MM.1S (cell line): ENCODE results near the gene PNPLA3.

ENCODE experiments used
- DNase-seq: peaks from one replicate; pipeline ENCODE4 v3.0.0-alpha.2; 2015
- H2AFZ ChIP-seq: fragments of 300-600 bp; sonication (generic); 2 replicates; pipeline ENCODE4 v1.6.0; 2016; ENCODE audit warnings: antibody characterized with exemption, low read length
- H3F3A ChIP-seq: fragments of 300-600 bp; sonication (generic); 2 replicates; pipeline ENCODE4 v1.6.1; 2016; ENCODE audit warnings: mild to moderate bottlenecking, antibody characterized with exemption, low read length, moderate library complexity, mixed read lengths; ENCODE audit not compliant: insufficient read depth
- H3K27ac ChIP-seq: fragments of 300-600 bp; sonication (generic); 2 replicates; pipeline ENCODE4 v1.5.1; 2016; ENCODE audit warnings: mild to moderate bottlenecking, low read length
- H3K27me3 ChIP-seq: fragments of 300-600 bp; sonication (generic); replicated peaks from 2 replicates; pipeline ENCODE4 v1.6.0; 2016; ENCODE audit warnings: low read length; ENCODE audit not compliant: insufficient read depth
- H3K36me3 ChIP-seq: fragments of 300-600 bp; sonication (generic); replicated peaks from 2 replicates; pipeline ENCODE4 v1.6.1; 2016; ENCODE audit warnings: mild to moderate bottlenecking, low read length, mixed read lengths; ENCODE audit not compliant: insufficient read depth
- H3K4me1 ChIP-seq: fragments of 300-600 bp; sonication (generic); 2 replicates; pipeline ENCODE4 v1.6.1; 2016; ENCODE audit warnings: low read length, mixed read lengths
- H3K4me2 ChIP-seq: fragments of 300-600 bp; sonication (generic); 2 replicates; pipeline ENCODE4 v1.6.0; 2016; ENCODE audit warnings: low read depth, low read length
- H3K4me3 ChIP-seq: fragments of 300-600 bp; sonication (generic); 2 replicates; pipeline ENCODE4 v1.5.1; 2016; ENCODE audit warnings: low read length, mixed read lengths
- H3K79me2 ChIP-seq: fragments of 300-600 bp; sonication (generic); 2 replicates; pipeline ENCODE4 v1.6.1; 2016; ENCODE audit warnings: mixed run types, low read length, mixed read lengths
- H3K9ac ChIP-seq: fragments of 300-600 bp; sonication (generic); 2 replicates; pipeline ENCODE4 v1.6.1; 2016; ENCODE audit warnings: low read length, mixed read lengths
- H3K9me2 ChIP-seq: fragments of 300-600 bp; sonication (generic); replicated peaks from 2 replicates; pipeline ENCODE4 v1.6.1; 2016; ENCODE audit warnings: mild to moderate bottlenecking, low read length, mixed read lengths; ENCODE audit not compliant: insufficient read depth
- H3K9me3 ChIP-seq: fragments of 300-600 bp; sonication (generic); replicated peaks from 2 replicates; pipeline ENCODE4 v1.6.1; 2016; ENCODE audit warnings: mild to moderate bottlenecking, low read length, mixed read lengths; ENCODE audit not compliant: insufficient read depth
- H4K20me1 ChIP-seq: fragments of 300-600 bp; sonication (generic); 2 replicates; pipeline ENCODE4 v1.6.1; 2016; ENCODE audit warnings: mild to moderate bottlenecking, low read length, moderate library complexity, mixed read lengths; ENCODE audit not compliant: insufficient read depth
- EZH2 ChIP-seq: fragments of 300-600 bp; sonication (generic); optimal IDR thresholded peaks from 2 replicates; pipeline ENCODE3; 2017; ENCODE audit warnings: low read depth, mild to moderate bottlenecking, antibody characterized with exemption, low read length, mixed read lengths
- EZH2phosphoT487 ChIP-seq: fragments of 300-600 bp; sonication (generic); IDR thresholded peaks from 2 replicates; pipeline ENCODE4 v1.6.1; 2018; ENCODE audit warnings: antibody characterized with exemption, low read length
- TF ChIP-seq, protein P1 (sequence below): fragments of 300-600 bp; sonication (generic); IDR thresholded peaks from 2 replicates; pipeline ENCODE4 v1.5.1; 2016; ENCODE audit warnings: antibody characterized with exemption, low read length, mixed read lengths

Gene PNPLA3

DNA sequence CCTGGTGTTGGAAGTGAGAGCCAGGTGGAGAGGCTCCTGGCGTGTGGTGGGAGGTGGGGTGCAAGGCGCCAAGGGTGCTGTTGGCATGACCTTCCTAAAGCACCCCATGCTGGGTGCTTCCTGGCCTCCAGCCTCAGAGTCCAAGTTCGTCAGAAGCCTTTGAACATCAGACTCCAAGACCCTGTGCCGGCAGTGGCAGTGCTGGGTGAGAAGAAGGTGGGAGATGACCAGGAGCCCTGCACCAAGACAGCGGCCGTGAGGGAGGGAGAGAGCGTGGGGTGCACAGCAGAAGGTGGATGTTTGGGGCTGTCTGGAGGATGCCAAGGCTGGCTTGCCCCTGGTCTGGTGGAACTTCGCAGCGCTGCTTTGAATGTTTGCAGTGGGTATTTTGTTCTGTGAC lies 70.8 kb downstream of the PNPLA3 start:
- H3K9ac ChIP-seq: no peak overlapping the region
- H3K9me3 ChIP-seq: no peaks in the 10 kb centered on the region
- H3K36me3 ChIP-seq: no peaks in the 10 kb centered on the region
- H3K4me3 ChIP-seq: no peak overlapping the region
- TF ChIP-seq, protein P1, sequence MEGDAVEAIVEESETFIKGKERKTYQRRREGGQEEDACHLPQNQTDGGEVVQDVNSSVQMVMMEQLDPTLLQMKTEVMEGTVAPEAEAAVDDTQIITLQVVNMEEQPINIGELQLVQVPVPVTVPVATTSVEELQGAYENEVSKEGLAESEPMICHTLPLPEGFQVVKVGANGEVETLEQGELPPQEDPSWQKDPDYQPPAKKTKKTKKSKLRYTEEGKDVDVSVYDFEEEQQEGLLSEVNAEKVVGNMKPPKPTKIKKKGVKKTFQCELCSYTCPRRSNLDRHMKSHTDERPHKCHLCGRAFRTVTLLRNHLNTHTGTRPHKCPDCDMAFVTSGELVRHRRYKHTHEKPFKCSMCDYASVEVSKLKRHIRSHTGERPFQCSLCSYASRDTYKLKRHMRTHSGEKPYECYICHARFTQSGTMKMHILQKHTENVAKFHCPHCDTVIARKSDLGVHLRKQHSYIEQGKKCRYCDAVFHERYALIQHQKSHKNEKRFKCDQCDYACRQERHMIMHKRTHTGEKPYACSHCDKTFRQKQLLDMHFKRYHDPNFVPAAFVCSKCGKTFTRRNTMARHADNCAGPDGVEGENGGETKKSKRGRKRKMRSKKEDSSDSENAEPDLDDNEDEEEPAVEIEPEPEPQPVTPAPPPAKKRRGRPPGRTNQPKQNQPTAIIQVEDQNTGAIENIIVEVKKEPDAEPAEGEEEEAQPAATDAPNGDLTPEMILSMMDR: no peak
- no peak for TF ChIP-seq EZH2phosphoT487
- no peak for TF ChIP-seq EZH2
- no peaks in the 10 kb centered on the region for H3K9me2 ChIP-seq
- H3K27ac ChIP-seq: no peak overlapping the region
- H3K79me2 ChIP-seq: no peaks in the 10 kb centered on the region
- no peaks in the 10 kb centered on the region for H3F3A ChIP-seq
- H3K4me1 ChIP-seq: no peaks in the 10 kb centered on the region
- no peaks in the 10 kb centered on the region for H3K27me3 ChIP-seq
- no peak overlapping the region for H3K4me2 ChIP-seq
- no peaks in the 10 kb centered on the region for H4K20me1 ChIP-seq
- no peak for DNase-seq
- no peak overlapping the region for H2AFZ ChIP-seq

DNA sequence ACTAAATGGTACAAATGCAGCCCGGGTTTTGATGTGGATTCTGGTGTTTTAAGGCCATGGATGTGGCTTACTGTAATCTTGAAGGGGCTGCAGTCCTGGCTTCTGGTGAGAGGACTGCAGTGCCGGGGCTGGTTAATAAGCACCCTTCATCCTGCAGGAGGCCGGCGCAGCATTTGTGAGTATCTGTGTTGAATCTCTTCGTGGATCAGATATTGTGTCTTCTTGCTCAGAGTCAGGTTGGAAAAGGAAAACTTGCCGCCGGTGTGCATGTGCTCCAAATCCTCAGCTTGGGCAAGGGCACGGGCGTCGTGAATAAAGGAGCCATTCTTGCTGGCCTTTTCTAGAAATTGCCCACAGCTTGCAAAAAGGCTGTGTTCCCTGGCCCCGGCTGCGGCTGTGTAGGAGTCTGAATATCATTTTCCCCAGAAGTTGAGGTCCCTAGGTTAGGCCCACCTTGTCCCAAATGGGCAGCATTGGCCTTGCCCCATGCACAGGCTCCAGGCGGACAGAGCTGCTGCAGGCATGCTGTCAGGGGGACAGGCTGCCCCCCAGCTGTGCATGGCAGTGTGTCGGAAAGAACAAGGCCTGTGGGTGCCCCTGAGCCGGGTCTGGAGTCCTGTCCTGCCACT lies 71.6 kb downstream of the PNPLA3 start:
- no peak for DNase-seq
- peak overlapping the region; percentile 89 for H3K4me2 ChIP-seq
- H3K4me3 ChIP-seq: peak overlapping the region; percentile 75
- TF ChIP-seq, protein P1: no peak
- TF ChIP-seq EZH2phosphoT487: no peak
- no peaks in the 10 kb centered on the region for H3K27me3 ChIP-seq
- no peaks in the 10 kb centered on the region for H3K79me2 ChIP-seq
- H3F3A ChIP-seq: no peaks in the 10 kb centered on the region
- H3K9me3 ChIP-seq: no peaks in the 10 kb centered on the region
- H2AFZ ChIP-seq: peak overlapping the region; percentile 82; the same call in 1 of the 2 replicates
- no peaks in the 10 kb centered on the region for H3K4me1 ChIP-seq
- peak overlapping the region; percentile 44; the same call in 1 of the 2 replicates for H3K9ac ChIP-seq
- no peaks in the 10 kb centered on the region for H3K9me2 ChIP-seq
- H3K27ac ChIP-seq: no peak overlapping the region
- H3K36me3 ChIP-seq: no peaks in the 10 kb centered on the region
- no peaks in the 10 kb centered on the region for H4K20me1 ChIP-seq

DNA sequence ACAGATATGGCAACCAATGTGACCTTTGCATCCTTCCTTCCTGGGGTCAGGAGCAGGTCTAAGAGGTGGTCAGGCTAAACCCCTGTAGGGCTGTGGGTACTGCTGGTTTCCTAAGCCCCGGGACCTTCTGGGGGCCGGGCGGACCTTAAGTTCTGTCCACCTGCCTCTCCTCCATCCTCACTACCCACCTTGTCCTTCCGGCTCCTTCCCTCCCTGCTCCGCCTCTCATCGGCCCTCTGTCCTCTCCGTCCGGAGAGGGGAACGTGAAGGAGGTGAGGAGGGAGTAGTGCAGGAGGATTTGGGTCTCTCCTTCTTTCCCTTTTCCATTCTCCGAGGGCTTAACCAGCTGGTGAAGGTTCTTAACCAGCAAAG lies 72.2 kb downstream of the PNPLA3 start:
- no peaks in the 10 kb centered on the region for H3F3A ChIP-seq
- no peak for TF ChIP-seq EZH2
- TF ChIP-seq, protein P1: no peak
- TF ChIP-seq EZH2phosphoT487: no peak
- no peak overlapping the region for H3K27ac ChIP-seq
- no peaks in the 10 kb centered on the region for H3K9me3 ChIP-seq
- H3K4me2 ChIP-seq: peak overlapping the region; percentile 89
- no peaks in the 10 kb centered on the region for H3K36me3 ChIP-seq
- peak overlapping the region; percentile 44; the same call in 1 of the 2 replicates for H3K9ac ChIP-seq
- no peaks in the 10 kb centered on the region for H3K79me2 ChIP-seq
- no peak for DNase-seq
- no peaks in the 10 kb centered on the region for H3K9me2 ChIP-seq
- peak overlapping the region; percentile 82 for H2AFZ ChIP-seq
- H3K4me3 ChIP-seq: peak overlapping the region; percentile 75
- no peaks in the 10 kb centered on the region for H3K4me1 ChIP-seq
- no peaks in the 10 kb centered on the region for H4K20me1 ChIP-seq
- no peaks in the 10 kb centered on the region for H3K27me3 ChIP-seq
